HL-60 (cell line): ENCODE results near the gene DNAH14.
"Not testable (repeated sequence)": the region's sequence is repeated elsewhere in the genome, so short reads cannot be mapped to it uniquely, and the experiment has no call there.

ENCODE experiments used
- DNase-seq, 2 experiments: peaks; one replicate each; pipeline ENCODE4 v3.0.0-alpha.2; 2010 to 2020; ENCODE audit warnings: low read depth in 1 of 2, low spot score in 1 of 2
- H3K27ac ChIP-seq: fragments of 250-450 bp; sonication (Bioruptor Pico); replicated peaks from 2 replicates; pipeline ENCODE4 v1.5.1; 2020; ENCODE audit warnings: mild to moderate bottlenecking, moderate library complexity
- H3K27me3 ChIP-seq: fragments of 250-450 bp; sonication (Bioruptor Pico); 2 replicates; pipeline ENCODE4 v1.5.1; 2021; ENCODE audit warnings: mild to moderate bottlenecking, moderate library complexity; ENCODE audit not compliant: insufficient read depth, poor library complexity, severe bottlenecking
- H3K4me3 ChIP-seq: replicated peaks from 2 replicates; pipeline ENCODE4 v1.5.1; 2011; ENCODE audit warnings: mild to moderate bottlenecking, control low read depth, low read length; ENCODE audit not compliant: insufficient read depth
- CTCF ChIP-seq: IDR thresholded peaks from one replicate; pipeline ENCODE4 v1.5.1; 2011; ENCODE audit warnings: low read length, control low read depth, inconsistent platforms; ENCODE audit not compliant: insufficient read depth
- GABPA ChIP-seq: IDR thresholded peaks from 2 replicates; pipeline ENCODE4 v1.6.1; 2012; ENCODE audit warnings: low read depth
- POLR2AphosphoS5 ChIP-seq: IDR thresholded peaks from 2 replicates; pipeline ENCODE4 v1.6.1; 2012; ENCODE audit warnings: low read depth
- REST ChIP-seq: IDR thresholded peaks from 2 replicates; pipeline ENCODE4 v1.6.1; 2012; ENCODE audit warnings: low read depth; ENCODE audit not compliant: insufficient replicate concordance
- SPI1 ChIP-seq: IDR thresholded peaks from 2 replicates; pipeline ENCODE4 v1.6.1; 2012; ENCODE audit warnings: low read depth, mild to moderate bottlenecking, borderline replicate concordance

The DNAH14 gene

GRCh38 chr1:224998185-224998584 lies 68.7 kb downstream of the DNAH14 start:
- H3K4me3 ChIP-seq, result no peak overlapping the region
- no peak for TF ChIP-seq REST
- TF ChIP-seq CTCF, result no peak
- no peak for TF ChIP-seq POLR2AphosphoS5
- no peak for TF ChIP-seq GABPA
- TF ChIP-seq SPI1, result no peak
- H3K27ac ChIP-seq, result no peak overlapping the region

GRCh38 chr1:225004396-225004795 lies 74.9 kb downstream of the DNAH14 start:
- H3K27ac ChIP-seq, result no peak overlapping the region
- DNase-seq, result no peak
- TF ChIP-seq CTCF (no peak), REST (no peak), POLR2AphosphoS5 (no peak), GABPA (no peak), SPI1 (no peak)

More at GRCh38 chr1:224998185-224998584, 68.7 kb downstream of the DNAH14 start:
- no peaks in the 10 kb centered on the region for H3K27me3 ChIP-seq
- no peak for DNase-seq

GRCh38 chr1:225006352-225006751 lies 76.9 kb downstream of the DNAH14 start:
- not testable (repeated sequence) for H3K4me3 ChIP-seq, DNase-seq, H3K27ac ChIP-seq, H3K27me3 ChIP-seq

More at GRCh38 chr1:225004396-225004795, 74.9 kb downstream of the DNAH14 start:
- no peaks in the 10 kb centered on the region for H3K27me3 ChIP-seq
- no peak overlapping the region for H3K4me3 ChIP-seq

GRCh38 chr1:225008050-225008449 lies 78.6 kb downstream of the DNAH14 start:
- not testable (repeated sequence) for DNase-seq, H3K4me3 ChIP-seq, H3K27ac ChIP-seq, H3K27me3 ChIP-seq

- Histone ChIP-seq H3K27me3 (no peaks in the 10 kb centered on the region), H3K27ac (no peak overlapping the region), H3K4me3 (no peak overlapping the region)
- no peak for TF ChIP-seq REST
- no peak for TF ChIP-seq CTCF
- TF ChIP-seq GABPA, result no peak
- TF ChIP-seq SPI1, result no peak
- no peak for TF ChIP-seq POLR2AphosphoS5
- no peak for DNase-seq
Measured at GRCh38 chr1:225021037-225021436, 91.6 kb downstream of the DNAH14 start.
